Osteoblast (primary cell): Measurements from ENCODE around the gene RBM17. TPM values are rescaled to one million over a fixed set of nuclear protein-coding genes. Genes with fewer than 3 reads are reported as not detected.

Source experiments
- DNase-seq: peaks from one replicate; pipeline ENCODE4 v3.0.0; 2011; ENCODE audit warnings: low spot score, mixed read lengths; ENCODE audit not compliant: insufficient read length; ENCODE audit errors: missing footprints
- H2AFZ ChIP-seq: 2 replicates; pipeline ENCODE4 v1.6.0; 2011; ENCODE audit warnings: mild to moderate bottlenecking, low read length
- H3K27ac ChIP-seq: 2 replicates; pipeline ENCODE4 v1.5.1; 2011; ENCODE audit warnings: mild to moderate bottlenecking, low read depth, low read length, moderate library complexity
- H3K27me3 ChIP-seq: 2 replicates; pipeline ENCODE4 v1.6.0; 2012; ENCODE audit warnings: mild to moderate bottlenecking, control low read depth, inconsistent platforms, low read length, moderate library complexity; ENCODE audit not compliant: insufficient read depth
- H3K36me3 ChIP-seq: 2 replicates; pipeline ENCODE4 v1.5.1; 2011; ENCODE audit warnings: mild to moderate bottlenecking, low read length, control low read depth, moderate library complexity; ENCODE audit not compliant: insufficient read depth
- H3K4me1 ChIP-seq: 2 replicates; pipeline ENCODE4 v1.5.1; 2011; ENCODE audit warnings: mild to moderate bottlenecking, low read length, control low read depth, moderate library complexity; ENCODE audit not compliant: insufficient read depth
- H3K4me2 ChIP-seq: 2 replicates; pipeline ENCODE4 v1.6.0; 2011; ENCODE audit warnings: mild to moderate bottlenecking, low read length; ENCODE audit not compliant: insufficient read depth
- H3K4me3 ChIP-seq: fragments of 200-600 bp; sonication (generic); 3 replicates; pipeline ENCODE4 v1.5.1; 2012; ENCODE audit warnings: mild to moderate bottlenecking, low read length, inconsistent platforms; ENCODE audit not compliant: insufficient read depth
- H3K79me2 ChIP-seq: 2 replicates; pipeline ENCODE4 v1.6.0; 2012; ENCODE audit warnings: mild to moderate bottlenecking, low read length, control low read depth, inconsistent platforms; ENCODE audit not compliant: insufficient read depth
- H3K9me3 ChIP-seq: 2 replicates; pipeline ENCODE4 v1.5.1; 2011; ENCODE audit warnings: low read depth, low read length, control low read depth
- H4K20me1 ChIP-seq: 2 replicates; pipeline ENCODE4 v1.6.0; 2012; ENCODE audit warnings: mild to moderate bottlenecking, low read length, control low read depth; ENCODE audit not compliant: insufficient read depth
- CTCF ChIP-seq: IDR thresholded peaks from 2 replicates; pipeline ENCODE4 v1.5.1; 2011; ENCODE audit warnings: mild to moderate bottlenecking, low read depth, low read length, moderate library complexity; ENCODE audit errors: extremely low read depth
- total RNA-seq: library from RNA; depleted of rRNA; stranded (reverse); fragments of >200 nt; gene quantifications from 2 replicates; pipeline ENCODE4 v1.2.3, GENCODE V29; 2012

The RBM17 gene
- total RNA-seq, 1 donor = 29.3 TPM

DNA sequence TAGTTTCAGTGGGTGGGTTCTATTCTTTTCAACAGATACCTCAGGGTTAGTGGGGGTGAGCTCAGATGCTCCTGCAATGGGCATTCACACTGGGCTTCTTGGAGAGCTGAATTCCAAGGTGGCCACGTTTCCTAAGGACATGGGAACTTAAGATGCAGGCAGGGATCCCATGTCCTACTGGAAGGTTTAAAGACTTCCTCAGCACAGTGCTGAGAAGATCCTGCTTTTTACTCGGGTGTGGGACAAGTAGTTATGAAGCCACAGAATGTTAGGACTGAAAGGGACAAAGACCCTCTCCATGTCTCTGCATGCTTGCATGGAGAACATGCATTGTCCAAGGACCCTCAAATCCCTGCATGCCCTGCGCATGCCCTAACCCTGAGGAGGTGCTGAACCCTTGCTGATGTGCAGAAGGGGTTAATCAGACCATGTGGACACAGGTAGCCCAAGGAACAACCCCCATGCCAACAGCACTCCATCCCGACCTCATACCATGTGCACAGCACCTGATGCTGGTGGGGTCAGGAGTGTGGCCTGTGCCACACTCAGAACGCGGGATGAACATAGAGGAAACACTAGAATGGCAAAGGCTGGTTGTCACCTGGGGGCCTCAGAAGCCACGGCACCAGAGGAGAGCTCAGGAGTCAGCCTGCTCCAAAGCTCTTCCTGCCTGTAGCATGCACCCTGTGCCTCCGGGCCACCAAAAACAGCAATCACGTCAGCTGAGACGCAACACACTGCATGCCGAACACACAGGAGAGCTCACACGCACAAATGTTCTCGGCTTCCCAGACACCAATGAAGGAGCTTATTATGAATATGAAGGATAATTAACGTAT is 41.8 kb upstream of the RBM17 start:
- no peak for DNase-seq
- H3K79me2 ChIP-seq = no peaks in the 10 kb centered on the region
- H3K4me3 ChIP-seq = no peak overlapping the region
- no peak overlapping the region for H3K4me2 ChIP-seq
- H2AFZ ChIP-seq = no peak overlapping the region
- H3K36me3 ChIP-seq = no peaks in the 10 kb centered on the region
- TF ChIP-seq CTCF = no peak
- no peak overlapping the region for H3K27ac ChIP-seq
- no peaks in the 10 kb centered on the region for H3K9me3 ChIP-seq
- no peaks in the 10 kb centered on the region for H4K20me1 ChIP-seq
- peaks cover 23% of the 10 kb centered on the region for H3K27me3 ChIP-seq
- H3K4me1 ChIP-seq = peaks cover 5% of the 10 kb centered on the region

DNA sequence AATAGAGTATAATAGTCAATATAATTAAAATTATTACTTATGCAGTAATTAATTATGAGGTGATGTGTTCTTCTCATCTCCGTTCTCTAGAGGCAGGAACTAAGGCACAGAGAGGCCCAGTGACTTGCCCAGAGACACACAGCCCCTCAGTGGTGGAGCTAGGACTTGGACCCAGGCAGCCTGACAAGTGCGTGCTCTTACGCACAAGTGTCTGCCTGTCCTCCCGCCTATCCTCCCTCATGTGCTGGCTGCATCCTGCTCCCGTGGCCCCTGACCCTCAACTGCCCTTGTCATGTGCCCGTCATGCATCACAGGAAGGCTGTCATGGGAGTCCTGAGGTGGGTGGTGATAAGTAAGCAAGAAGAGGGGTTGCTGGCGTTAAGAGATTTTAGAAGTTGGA is 41.0 kb upstream of the RBM17 start:
- Histone ChIP-seq H3K27me3 (peaks cover 23% of the 10 kb centered on the region), H3K4me2 (no peak overlapping the region), H3K9me3 (no peaks in the 10 kb centered on the region), H3K36me3 (no peaks in the 10 kb centered on the region), H3K79me2 (no peaks in the 10 kb centered on the region), H3K27ac (no peak overlapping the region), H2AFZ (no peak overlapping the region), H3K4me1 (peaks cover 5% of the 10 kb centered on the region), H4K20me1 (no peaks in the 10 kb centered on the region), H3K4me3 (no peak overlapping the region)
- no peak for TF ChIP-seq CTCF
- DNase-seq = no peak

DNA sequence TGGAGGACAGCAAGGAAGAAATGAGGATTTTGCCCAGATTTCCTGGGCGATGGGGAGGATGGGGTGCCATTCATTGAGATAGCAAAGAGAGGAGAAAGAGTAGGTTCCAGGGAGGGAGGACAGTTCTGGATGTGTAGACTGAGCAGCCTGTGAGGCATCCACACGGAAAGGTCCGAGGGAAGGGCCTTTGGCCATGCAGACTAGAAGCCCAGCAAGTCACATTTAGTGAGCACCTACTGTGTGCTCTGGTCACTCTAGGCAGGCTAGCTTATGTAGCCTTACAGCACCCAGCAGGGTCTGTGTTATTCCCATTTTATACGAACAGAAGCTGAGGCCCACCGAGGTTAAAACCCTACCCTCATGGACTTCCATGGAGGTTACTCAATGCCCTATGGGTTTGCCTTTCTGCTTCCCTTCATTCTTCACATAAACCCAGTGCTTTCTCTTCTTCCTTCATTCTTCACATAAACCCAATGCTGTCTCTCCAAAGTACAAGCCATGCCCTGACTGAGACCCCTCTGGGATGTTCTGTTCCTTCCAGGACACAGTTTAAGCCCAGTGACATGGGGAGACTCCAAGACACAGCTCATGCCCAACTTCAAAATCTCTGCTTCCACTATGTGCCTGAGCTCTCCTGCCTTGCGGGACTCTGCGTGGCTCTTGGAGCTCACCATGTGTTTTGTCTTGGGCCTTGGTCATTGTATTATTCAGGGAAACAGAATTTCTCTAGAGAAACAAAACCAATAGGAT is 40.4 kb upstream of the RBM17 start:
- H3K27ac ChIP-seq = no peak overlapping the region
- no peak for DNase-seq
- TF ChIP-seq CTCF = no peak
- no peaks in the 10 kb centered on the region for H3K79me2 ChIP-seq
- no peak overlapping the region for H3K4me2 ChIP-seq
- H3K4me1 ChIP-seq = peaks cover 5% of the 10 kb centered on the region
- no peaks in the 10 kb centered on the region for H4K20me1 ChIP-seq
- H3K36me3 ChIP-seq = no peaks in the 10 kb centered on the region
- peaks cover 19% of the 10 kb centered on the region for H3K27me3 ChIP-seq
- H3K4me3 ChIP-seq = no peak overlapping the region
- no peak overlapping the region for H2AFZ ChIP-seq
- no peaks in the 10 kb centered on the region for H3K9me3 ChIP-seq

DNA sequence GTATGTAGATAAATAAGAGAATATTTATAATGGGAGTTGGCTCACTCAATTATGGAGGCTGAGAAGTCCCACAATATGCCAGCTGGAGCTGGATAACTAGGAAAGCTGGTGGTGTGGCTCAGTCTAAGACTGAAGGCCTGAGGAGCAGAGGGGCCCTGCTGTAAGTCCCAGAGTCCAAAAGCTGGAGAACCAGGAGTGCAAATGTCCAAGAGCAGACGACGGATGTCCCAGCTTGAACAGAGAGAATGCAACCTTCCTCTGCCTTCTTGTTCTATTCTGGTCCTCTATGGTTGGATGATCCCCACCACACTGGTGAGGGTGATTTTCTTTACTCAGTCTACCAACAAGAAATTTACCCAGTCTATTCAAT is 39.8 kb upstream of the RBM17 start:
- DNase-seq = no peak
- Histone ChIP-seq H3K36me3 (no peaks in the 10 kb centered on the region), H3K9me3 (no peaks in the 10 kb centered on the region), H3K27ac (no peak overlapping the region), H3K79me2 (no peaks in the 10 kb centered on the region), H3K27me3 (peaks cover 19% of the 10 kb centered on the region), H3K4me2 (no peak overlapping the region), H4K20me1 (no peaks in the 10 kb centered on the region), H3K4me3 (no peak overlapping the region), H3K4me1 (peaks cover 5% of the 10 kb centered on the region), H2AFZ (no peak overlapping the region)
- TF ChIP-seq CTCF = no peak
